Stimulated activated memory B cell treated with anti-CD40 and anti-IgM and Interleukin-4, amounts not matched to agents 10 μg/mL and 1 μg/mL and 100 μg/mL, for 72 hours (primary cell): ENCODE results near the gene BST1.

Source experiments
- ATAC-seq: fragments of 150-1000 bp; cut with Tn5 transposase; 2 replicates; pipeline ENCODE4 v1.10.0; 2021
- H3K27ac Mint-ChIP-seq: one replicate; pipeline ENCODE4 v1.8.0; 2022; ENCODE audit warnings: mild to moderate bottlenecking, mixed read lengths
- H3K27me3 Mint-ChIP-seq: one replicate; pipeline ENCODE4 v1.8.0; 2022; ENCODE audit warnings: mixed read lengths
- H3K36me3 Mint-ChIP-seq: one replicate; pipeline ENCODE4 v1.8.0; 2022; ENCODE audit warnings: mixed read lengths
- H3K4me1 Mint-ChIP-seq: one replicate; pipeline ENCODE4 v1.8.0; 2022; ENCODE audit warnings: mixed read lengths
- H3K4me3 Mint-ChIP-seq: one replicate; pipeline ENCODE4 v1.8.0; 2022; ENCODE audit warnings: mild to moderate bottlenecking, moderate library complexity, mixed read lengths
- H3K9me3 Mint-ChIP-seq: one replicate; pipeline ENCODE4 v1.8.0; 2022; ENCODE audit warnings: mixed read lengths

BST1 gene

GRCh38 chr4:15670576-15670975 is 32.3 kb upstream of the BST1 start:
- Mint-ChIP-seq H3K27ac (no peak overlapping the region), H3K9me3 (no peaks in the 10 kb centered on the region), H3K27me3 (no peaks in the 10 kb centered on the region), H3K36me3 (no peaks in the 10 kb centered on the region), H3K4me3 (no peak overlapping the region), H3K4me1 (no peaks in the 10 kb centered on the region)
- no peak for ATAC-seq

GRCh38 chr4:15672101-15672500 is 30.8 kb upstream of the BST1 start:
- H3K36me3 Mint-ChIP-seq = no peaks in the 10 kb centered on the region
- ATAC-seq = no peak

GRCh38 chr4:15673337-15673736 is 29.5 kb upstream of the BST1 start:
- H3K4me1 Mint-ChIP-seq = no peaks in the 10 kb centered on the region
- H3K4me3 Mint-ChIP-seq = no peak overlapping the region
- H3K36me3 Mint-ChIP-seq = no peaks in the 10 kb centered on the region
- no peak overlapping the region for H3K27ac Mint-ChIP-seq
- H3K27me3 Mint-ChIP-seq = no peaks in the 10 kb centered on the region
- no peaks in the 10 kb centered on the region for H3K9me3 Mint-ChIP-seq
- no peak for ATAC-seq

More at GRCh38 chr4:15672101-15672500, 30.8 kb upstream of the BST1 start:
- Mint-ChIP-seq H3K4me1 (no peaks in the 10 kb centered on the region), H3K27me3 (no peaks in the 10 kb centered on the region), H3K9me3 (no peaks in the 10 kb centered on the region), H3K4me3 (no peak overlapping the region), H3K27ac (no peak overlapping the region)

- no peak overlapping the region for H3K27ac Mint-ChIP-seq
- H3K4me3 Mint-ChIP-seq = no peak overlapping the region
- no peak for ATAC-seq
- no peaks in the 10 kb centered on the region for H3K9me3 Mint-ChIP-seq
- no peaks in the 10 kb centered on the region for H3K4me1 Mint-ChIP-seq
- H3K36me3 Mint-ChIP-seq = no peaks in the 10 kb centered on the region
- no peaks in the 10 kb centered on the region for H3K27me3 Mint-ChIP-seq
Measured at GRCh38 chr4:15674046-15674445, 28.8 kb upstream of the BST1 start.

- ATAC-seq = no peak
- Mint-ChIP-seq H3K27ac (no peak overlapping the region), H3K36me3 (no peaks in the 10 kb centered on the region), H3K9me3 (no peaks in the 10 kb centered on the region), H3K27me3 (no peaks in the 10 kb centered on the region), H3K4me3 (no peak overlapping the region), H3K4me1 (no peaks in the 10 kb centered on the region)
Measured at GRCh38 chr4:15674926-15675325, 27.9 kb upstream of the BST1 start.

- no peak overlapping the region for H3K4me3 Mint-ChIP-seq
- H3K27ac Mint-ChIP-seq = no peak overlapping the region
- H3K36me3 Mint-ChIP-seq = no peaks in the 10 kb centered on the region
- no peak for ATAC-seq
- H3K4me1 Mint-ChIP-seq = no peaks in the 10 kb centered on the region
- no peaks in the 10 kb centered on the region for H3K9me3 Mint-ChIP-seq
- no peaks in the 10 kb centered on the region for H3K27me3 Mint-ChIP-seq
Measured at GRCh38 chr4:15675356-15675755, 27.5 kb upstream of the BST1 start.

- H3K27ac Mint-ChIP-seq = no peak overlapping the region
- no peaks in the 10 kb centered on the region for H3K9me3 Mint-ChIP-seq
- no peak overlapping the region for H3K4me3 Mint-ChIP-seq
- H3K4me1 Mint-ChIP-seq = peaks cover under 1% of the 10 kb centered on the region
- H3K27me3 Mint-ChIP-seq = no peaks in the 10 kb centered on the region
- no peak for ATAC-seq
- no peaks in the 10 kb centered on the region for H3K36me3 Mint-ChIP-seq
Measured at GRCh38 chr4:15676039-15676438, 26.8 kb upstream of the BST1 start.

GRCh38 chr4:15676899-15677298 is 26.0 kb upstream of the BST1 start:
- H3K4me1 Mint-ChIP-seq = peaks cover 9% of the 10 kb centered on the region
- H3K4me3 Mint-ChIP-seq = no peak overlapping the region
- no peaks in the 10 kb centered on the region for H3K27me3 Mint-ChIP-seq
- no peak overlapping the region for H3K27ac Mint-ChIP-seq
- ATAC-seq = no peak
- no peaks in the 10 kb centered on the region for H3K9me3 Mint-ChIP-seq
- H3K36me3 Mint-ChIP-seq = no peaks in the 10 kb centered on the region

GRCh38 chr4:15677507-15677988 is 25.3 kb upstream of the BST1 start:
- no peak for ATAC-seq
- H3K27me3 Mint-ChIP-seq = no peaks in the 10 kb centered on the region
- no peak overlapping the region for H3K4me3 Mint-ChIP-seq
- no peak overlapping the region for H3K27ac Mint-ChIP-seq
- H3K36me3 Mint-ChIP-seq = no peaks in the 10 kb centered on the region
- peaks cover 15% of the 10 kb centered on the region for H3K4me1 Mint-ChIP-seq
- no peaks in the 10 kb centered on the region for H3K9me3 Mint-ChIP-seq

GRCh38 chr4:15681067-15681371 is 21.8 kb upstream of the BST1 start:
- Mint-ChIP-seq H3K4me3 (peak overlapping the region; percentile 98), H3K36me3 (no peaks in the 10 kb centered on the region), H3K27me3 (no peaks in the 10 kb centered on the region), H3K27ac (peak overlapping the region; percentile 99), H3K9me3 (no peaks in the 10 kb centered on the region), H3K4me1 (peaks cover 28% of the 10 kb centered on the region)
- ATAC-seq = no peak

- H3K4me3 Mint-ChIP-seq = peak within 1 kb of the TSS; percentile 98
- ATAC-seq = peak; percentile 99
- peak within 1 kb of the TSS; percentile 99 for H3K27ac Mint-ChIP-seq
Measured at GRCh38 chr4:15681372-15682241, 21.3 kb upstream of the BST1 start, which contains the start of gene FAM200B. Gene FAM200B, plus strand, starts transcription at chr4:15681827. Its CDS starts 5,151 bp downstream, at chr4:15686978.

GRCh38 chr4:15682242-15683142 is 20.4 kb upstream of the BST1 start:
- Mint-ChIP-seq H3K4me3 (peak overlapping the region; percentile 98), H3K27ac (peak overlapping the region; percentile 99), H3K27me3 (no peaks in the 10 kb centered on the region), H3K4me1 (peaks cover 28% of the 10 kb centered on the region), H3K36me3 (peaks cover 14% of the 10 kb centered on the region), H3K9me3 (no peaks in the 10 kb centered on the region)
- ATAC-seq = no peak

More at GRCh38 chr4:15681372-15682241, 21.3 kb upstream of the BST1 start, which contains the start of gene FAM200B:
- Mint-ChIP-seq H3K36me3 (peaks cover 5% of the 10 kb centered on the region), H3K4me1 (peaks cover 28% of the 10 kb centered on the region), H3K9me3 (no peaks in the 10 kb centered on the region), H3K27me3 (no peaks in the 10 kb centered on the region)

- H3K9me3 Mint-ChIP-seq = no peaks in the 10 kb centered on the region
- H3K36me3 Mint-ChIP-seq = peaks cover 17% of the 10 kb centered on the region
- H3K4me3 Mint-ChIP-seq = no peak overlapping the region
- no peaks in the 10 kb centered on the region for H3K27me3 Mint-ChIP-seq
- H3K27ac Mint-ChIP-seq = no peak overlapping the region
- peaks cover 28% of the 10 kb centered on the region for H3K4me1 Mint-ChIP-seq
- no peak for ATAC-seq
Measured at GRCh38 chr4:15683143-15683495, 19.7 kb upstream of the BST1 start.

- ATAC-seq = no peak
- H3K36me3 Mint-ChIP-seq = peaks cover 17% of the 10 kb centered on the region
- H3K27ac Mint-ChIP-seq = no peak overlapping the region
- H3K27me3 Mint-ChIP-seq = no peaks in the 10 kb centered on the region
- no peaks in the 10 kb centered on the region for H3K9me3 Mint-ChIP-seq
- peaks cover 28% of the 10 kb centered on the region for H3K4me1 Mint-ChIP-seq
- H3K4me3 Mint-ChIP-seq = no peak overlapping the region
Measured at GRCh38 chr4:15684498-15684897, 18.4 kb upstream of the BST1 start.

GRCh38 chr4:15688051-15688450 is 14.8 kb upstream of the BST1 start:
- no peaks in the 10 kb centered on the region for H3K27me3 Mint-ChIP-seq
- no peak for ATAC-seq
- H3K4me1 Mint-ChIP-seq = peaks cover 8% of the 10 kb centered on the region
- no peak overlapping the region for H3K4me3 Mint-ChIP-seq
- H3K9me3 Mint-ChIP-seq = no peaks in the 10 kb centered on the region
- no peak overlapping the region for H3K27ac Mint-ChIP-seq
- H3K36me3 Mint-ChIP-seq = peaks cover 17% of the 10 kb centered on the region
